Measurements from ENCODE around the gene SLIT3.

Gene SLIT3

DNA sequence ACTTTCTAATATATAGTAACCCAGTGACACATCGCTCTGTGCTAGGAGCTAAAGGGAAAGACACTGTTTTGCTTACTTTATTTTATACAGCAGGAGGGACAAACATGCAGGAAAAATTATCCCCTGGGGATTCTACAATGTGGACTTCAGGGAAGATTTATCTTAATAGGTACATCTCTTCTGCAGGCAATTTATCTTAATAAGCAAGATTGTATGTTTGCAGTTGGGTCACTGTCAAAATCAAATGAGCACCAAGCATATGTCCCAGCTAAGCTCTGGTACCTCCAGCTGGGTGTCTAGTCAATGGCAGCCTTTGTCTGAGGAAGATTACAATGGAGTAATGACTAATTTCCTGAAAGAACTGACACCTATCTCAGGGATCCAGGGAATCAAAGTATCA, 411.9 kb downstream of the SLIT3 start:
- DNase-seq (ENCODE audit: low read depth) = no peak
- TF ChIP-seq CTCF (IDR thresholded peaks at IDR 0.05; ENCODE audit: control insufficient read depth, extremely low read depth, insufficient read depth) = no peak

DNA sequence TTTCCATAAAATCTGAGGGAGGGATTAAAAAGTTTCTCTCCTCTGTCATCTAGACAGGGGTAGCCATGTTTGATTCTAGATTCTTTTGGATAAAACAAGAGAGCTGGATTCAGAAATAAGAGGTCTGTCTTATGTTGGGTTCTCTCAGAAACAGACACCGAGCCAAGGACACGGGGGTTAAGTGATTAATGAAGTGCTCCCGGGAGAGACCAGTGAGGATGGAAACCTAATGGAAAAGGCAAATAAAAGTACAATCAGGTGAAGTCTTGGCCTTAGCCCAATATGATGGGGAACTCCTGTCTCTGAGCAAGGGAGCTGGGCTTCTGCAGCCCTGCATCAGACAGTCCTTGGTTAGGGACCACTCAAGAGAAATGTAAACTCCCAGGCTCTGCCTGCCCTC, 413.0 kb downstream of the SLIT3 start:
- H3K4me3 ChIP-seq (ENCODE audit: low read depth, low read length) = no peak overlapping the region
- no peak for TF ChIP-seq CTCF (IDR thresholded peaks at IDR 0.05; ENCODE audit: control insufficient read depth, extremely low read depth, insufficient read depth)
- no peak for DNase-seq (ENCODE audit: low read depth)

More for the DNA sequence above, 411.9 kb downstream of the SLIT3 start:
- H3K4me3 ChIP-seq (ENCODE audit: low read depth, low read length) = no peak overlapping the region

DNA sequence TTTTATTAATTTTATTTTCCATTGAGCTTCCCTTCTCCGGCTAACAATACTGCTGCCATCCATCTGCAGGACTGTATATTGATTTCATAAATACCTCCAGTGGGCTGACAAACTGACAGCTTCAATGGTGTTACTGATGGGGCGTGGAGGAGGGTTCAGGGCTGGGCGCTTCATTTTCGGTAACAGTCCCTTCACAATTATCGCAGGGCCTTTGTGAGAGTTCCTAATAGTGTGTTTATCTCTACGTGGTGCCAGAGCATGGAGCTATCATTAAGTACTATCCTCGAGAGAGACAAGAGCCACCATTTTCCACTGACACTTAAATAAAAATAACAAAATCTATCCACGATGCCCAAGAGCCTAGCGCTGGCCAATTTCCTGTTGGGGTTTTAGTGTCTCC, 414.8 kb downstream of the SLIT3 start:
- no peak for TF ChIP-seq CTCF (IDR thresholded peaks at IDR 0.05; ENCODE audit: control insufficient read depth, extremely low read depth, insufficient read depth)
- DNase-seq (ENCODE audit: low read depth) = no peak
- no peak overlapping the region for H3K4me3 ChIP-seq (ENCODE audit: low read depth, low read length)

DNA sequence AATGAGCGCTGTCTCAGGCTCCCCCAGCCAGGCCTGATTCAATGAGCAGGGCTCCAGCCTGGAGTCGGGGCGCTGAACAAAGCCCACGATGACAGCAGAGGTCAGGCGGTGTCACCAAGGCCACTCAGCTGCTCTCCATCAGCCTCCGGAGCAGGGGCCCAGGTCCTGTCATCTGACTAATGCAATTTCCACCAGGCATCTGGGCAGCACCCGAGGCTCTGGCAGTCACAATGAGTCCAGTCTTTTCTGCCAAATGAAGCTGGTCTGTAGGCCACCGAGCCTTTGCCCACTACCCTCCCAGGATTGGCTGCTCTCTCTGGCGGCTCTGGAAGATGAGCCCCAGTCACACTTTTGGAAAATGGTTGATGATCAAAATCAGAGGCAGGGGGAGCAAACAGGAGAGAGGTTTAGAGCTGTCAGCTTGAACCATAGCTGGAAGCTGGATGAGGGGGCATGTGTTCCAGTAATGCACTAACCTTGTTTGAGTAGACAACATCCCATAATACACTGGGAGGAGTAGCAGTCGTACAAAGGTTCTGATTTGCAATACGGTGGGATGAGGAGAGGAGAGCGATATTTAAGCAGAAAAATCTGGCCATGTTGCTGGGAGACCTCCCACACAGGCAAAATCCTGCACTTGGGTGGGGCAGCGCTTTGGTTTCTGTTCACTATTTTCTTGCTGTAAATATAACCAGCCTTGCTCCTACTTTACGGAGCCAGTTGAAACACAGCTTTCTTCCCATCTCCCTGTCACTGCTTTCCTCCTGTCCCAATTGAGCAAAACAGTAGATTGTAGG, 415.4 kb downstream of the SLIT3 start:
- no peak for DNase-seq (ENCODE audit: low read depth)
- no peak overlapping the region for H3K4me3 ChIP-seq (ENCODE audit: low read depth, low read length)
- no peak for TF ChIP-seq CTCF (IDR thresholded peaks at IDR 0.05; ENCODE audit: control insufficient read depth, extremely low read depth, insufficient read depth)

GRCh38 chr5:168883991-168884390, 416.9 kb downstream of the SLIT3 start:
- TF ChIP-seq CTCF (IDR thresholded peaks at IDR 0.05; ENCODE audit: control insufficient read depth, extremely low read depth, insufficient read depth) = no peak
- DNase-seq (ENCODE audit: low read depth) = no peak
- no peak overlapping the region for H3K4me3 ChIP-seq (ENCODE audit: low read depth, low read length)

DNA sequence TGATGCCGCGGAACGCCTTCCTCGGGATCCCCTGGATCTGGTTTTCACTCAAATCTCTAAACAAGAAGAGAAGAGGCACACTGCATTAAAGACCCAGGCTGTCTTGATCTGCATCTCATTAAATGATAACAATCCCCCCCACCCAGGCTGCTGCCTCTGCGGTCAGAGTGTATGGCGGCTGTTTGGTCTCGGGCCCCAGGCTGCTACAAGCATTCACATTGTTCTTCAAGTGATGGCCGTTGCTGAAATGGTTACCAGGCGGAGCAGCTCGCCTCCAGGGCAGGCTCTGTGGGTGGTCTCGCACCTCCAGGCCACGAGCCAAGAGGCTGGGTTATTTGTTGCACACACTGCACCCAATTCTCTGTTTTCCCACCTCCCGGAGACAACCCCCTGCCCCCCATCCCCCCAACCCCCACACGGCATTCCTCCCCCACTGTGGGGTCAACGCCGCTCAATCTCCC, 417.6 kb downstream of the SLIT3 start:
- no peak for DNase-seq (ENCODE audit: low read depth)
- no peak for TF ChIP-seq CTCF (IDR thresholded peaks at IDR 0.05; ENCODE audit: control insufficient read depth, extremely low read depth, insufficient read depth)
- no peak overlapping the region for H3K4me3 ChIP-seq (ENCODE audit: low read depth, low read length)

DNA sequence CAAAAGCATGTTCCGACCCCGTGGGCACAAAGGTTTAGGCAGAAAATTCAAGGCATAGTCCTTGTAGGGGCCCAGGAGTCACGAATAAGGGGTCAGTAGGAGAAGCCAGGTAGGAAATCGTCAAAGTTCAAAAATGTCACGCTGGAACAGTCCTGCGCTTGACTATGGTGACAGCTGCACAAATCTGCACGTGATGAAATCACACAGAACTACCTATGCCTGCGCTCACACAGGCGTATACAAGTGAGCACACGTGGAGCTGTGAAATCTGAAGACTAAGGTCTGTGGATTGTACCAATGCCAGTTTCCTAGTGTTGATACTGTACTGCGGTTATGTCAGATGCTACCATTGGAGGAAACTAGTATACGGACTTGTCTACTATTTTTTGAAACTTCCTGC, 418.7 kb downstream of the SLIT3 start:
- no peak overlapping the region for H3K4me3 ChIP-seq (ENCODE audit: low read depth, low read length)
- TF ChIP-seq CTCF (IDR thresholded peaks at IDR 0.05; ENCODE audit: control insufficient read depth, extremely low read depth, insufficient read depth) = no peak
- DNase-seq (ENCODE audit: low read depth) = no peak
